ENCODE results near the gene DOCK3. TPM values are rescaled to one million over a fixed set of nuclear protein-coding genes. Genes with fewer than 3 reads are reported as not detected.

DOCK3 gene
- total and polyA plus RNA-seq, 2 of the 4 experiments (the other 2 are of a cell fraction) = under 0.01 to 0.12 TPM

- no peaks in the 10 kb centered on the region for H3K36me3 ChIP-seq (ENCODE audit: control insufficient read depth, insufficient read depth, low read length)
- H3K9me1 ChIP-seq (ENCODE audit: insufficient read depth, low read length) = no peaks in the 10 kb centered on the region
- H3K14ac ChIP-seq (replicated peaks; ENCODE audit: low read depth, low read length) = no peak overlapping the region
- TF ChIP-seq RCOR1 (IDR thresholded peaks at IDR 0.05; ENCODE audit: insufficient replicate concordance, low read length) (no peak), BHLHE40 (IDR thresholded peaks at IDR 0.05; ENCODE audit: low read depth, low read length) (no peak), MAFK (IDR thresholded peaks at IDR 0.05; ENCODE audit: low read depth, low read length) (no peak), MAZ (IDR thresholded peaks at IDR 0.05; ENCODE audit: borderline replicate concordance, low read depth, low read length) (no peak)
- TF ChIP-seq, protein P1, sequence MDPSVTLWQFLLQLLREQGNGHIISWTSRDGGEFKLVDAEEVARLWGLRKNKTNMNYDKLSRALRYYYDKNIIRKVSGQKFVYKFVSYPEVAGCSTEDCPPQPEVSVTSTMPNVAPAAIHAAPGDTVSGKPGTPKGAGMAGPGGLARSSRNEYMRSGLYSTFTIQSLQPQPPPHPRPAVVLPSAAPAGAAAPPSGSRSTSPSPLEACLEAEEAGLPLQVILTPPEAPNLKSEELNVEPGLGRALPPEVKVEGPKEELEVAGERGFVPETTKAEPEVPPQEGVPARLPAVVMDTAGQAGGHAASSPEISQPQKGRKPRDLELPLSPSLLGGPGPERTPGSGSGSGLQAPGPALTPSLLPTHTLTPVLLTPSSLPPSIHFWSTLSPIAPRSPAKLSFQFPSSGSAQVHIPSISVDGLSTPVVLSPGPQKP (IDR thresholded peaks at IDR 0.05; ENCODE audit: borderline replicate concordance, low read depth, low read length) = no peak
- TF ChIP-seq, protein P2, sequence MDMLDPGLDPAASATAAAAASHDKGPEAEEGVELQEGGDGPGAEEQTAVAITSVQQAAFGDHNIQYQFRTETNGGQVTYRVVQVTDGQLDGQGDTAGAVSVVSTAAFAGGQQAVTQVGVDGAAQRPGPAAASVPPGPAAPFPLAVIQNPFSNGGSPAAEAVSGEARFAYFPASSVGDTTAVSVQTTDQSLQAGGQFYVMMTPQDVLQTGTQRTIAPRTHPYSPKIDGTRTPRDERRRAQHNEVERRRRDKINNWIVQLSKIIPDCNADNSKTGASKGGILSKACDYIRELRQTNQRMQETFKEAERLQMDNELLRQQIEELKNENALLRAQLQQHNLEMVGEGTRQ (IDR thresholded peaks at IDR 0.05; ENCODE audit: low read depth, low read length) = no peak
- no peak overlapping the region for H2BK5ac ChIP-seq (ENCODE audit: low read depth, low read length, poor library complexity, severe bottlenecking)
- POLR2A ChIA-PET (ENCODE audit: unreplicated experiment) = no interaction called here
- no peak overlapping the region for H3K23ac ChIP-seq (ENCODE audit: low read depth, low read length)
- H3K4me2 ChIP-seq (ENCODE audit: low read depth, low read length) = no peak overlapping the region
- intact Hi-C loops (cut with micrococcal nuclease) = no loop called here
- H2BK120ac ChIP-seq (ENCODE audit: low read depth, low read length) = no peak overlapping the region
- CTCF ChIA-PET = no interaction called here
- no peaks in the 10 kb centered on the region for H3K9me3 ChIP-seq (ENCODE audit: control insufficient read depth, insufficient read depth, low read length)
- H4K91ac ChIP-seq (ENCODE audit: insufficient read depth, low read depth, low read length) = no peak overlapping the region
- no peak overlapping the region for H4K8ac ChIP-seq (ENCODE audit: low read depth in 2 of 2, low read length in 2 of 2)
- in situ Hi-C loops (cut with MboI; ENCODE audit: low sequenced_read_pairs) = loop anchor here (10.0 to 25.0 kb wide), 3 partner anchors 414 to 1042 kb away; partner anchors contain the start of genes PARP3, RASSF1, RRP9 and TUSC2
- no peak overlapping the region for H3K4ac ChIP-seq (ENCODE audit: low read depth, low read length)
- H2AFZ ChIP-seq (replicated peaks; ENCODE audit: low read length, poor library complexity) = no peak overlapping the region
- H3K27me3 ChIP-seq (ENCODE audit: control insufficient read depth, insufficient read depth, low read length) = peaks cover 6% of the 10 kb centered on the region
- dilution Hi-C loops (cut with HindIII; ENCODE audit: low sequenced_read_pairs, unreplicated experiment) = no loop called here
- no peak overlapping the region for H3K27ac ChIP-seq (ENCODE audit: insufficient read depth, low read length)
- no peak overlapping the region for H2AK5ac ChIP-seq (ENCODE audit: low read depth, low read length)
- no peaks in the 10 kb centered on the region for H3K4me1 ChIP-seq (ENCODE audit: control insufficient read depth, insufficient read depth, low read length)
- H3K18ac ChIP-seq (ENCODE audit: low read depth, low read length) = no peak overlapping the region
- H2BK20ac ChIP-seq (ENCODE audit: low read depth, low read length) = no peak overlapping the region
- DNase-seq = no peak
- whole genome bisulfite sequencing, 2 experiments (ENCODE audit: extremely low coverage in 2 of 2, insufficient read length in 1 of 2) = 90% methylated on average over 2 of the region's 8 CpGs; no CpG with 5 or more reads in 1 of the 2 experiments
- H3K9ac ChIP-seq (ENCODE audit: low read depth, low read length) = no peak overlapping the region
- no peak overlapping the region for H2AK9ac ChIP-seq (replicated peaks; ENCODE audit: low read depth, low read length, poor library complexity)
- no peak for ATAC-seq (ENCODE audit: low read depth)
- H4K5ac ChIP-seq (ENCODE audit: low read depth, low read length) = no peak overlapping the region
- no TSS peak for BruUV-seq (replicated peaks)
- H3K4me3 ChIP-seq (ENCODE audit: insufficient read depth, low read depth, low read length) = no peak overlapping the region
- peaks cover 9 to 10% of the 10 kb centered on the region in 2 experiments for H3K79me1 ChIP-seq (ENCODE audit: low read depth in 1 of 2, low read length in 2 of 2)
- no peak overlapping the region for H3K56ac ChIP-seq (ENCODE audit: extremely low read depth, insufficient read depth, low read length)
- H4K20me1 ChIP-seq (ENCODE audit: insufficient read depth, low read length) = no peaks in the 10 kb centered on the region
- H2BK15ac ChIP-seq (ENCODE audit: low read depth, low read length) = no peak overlapping the region
These were observed 704.6 kb downstream of the DOCK3 start for GRCh38 chr3:51379301-51379700.

Measured in IMR-90 (cell line).